OCI-LY7 (cell line): Measurements from ENCODE around the gene TBC1D8. TPM values are rescaled to one million over a fixed set of nuclear protein-coding genes. Genes with fewer than 3 reads are reported as not detected.

Source experiments
- BruUV-seq: library from RNA; stranded (reverse); fragments of 400-500 nt; replicated peaks from 2 replicates; lab custom pipeline; 2021; lab: Mats Ljungman, UMichigan
- CTCF ChIA-PET: fragments of 300-600 bp; sonication (Branson Sonifier 250); formaldehyde crosslinking; loops from one replicate; lab custom pipeline; 2022; ENCODE audit warnings: antibody characterized with exemption; ENCODE audit not compliant: unreplicated experiment; lab: Charles Lee
- POLR2A ChIA-PET: fragments of 300-600 bp; sonication (Branson Sonifier 250); formaldehyde crosslinking; loops from one replicate; lab custom pipeline; 2022; ENCODE audit warnings: antibody characterized with exemption; lab: Charles Lee
- DNase-seq: peaks from one replicate; pipeline ENCODE4 v3.0.0-alpha.2; 2015; ENCODE audit warnings: low spot score
- H2AFZ ChIP-seq: fragments of 200-600 bp; sonication (generic), shearing (Covaris generic); 2 replicates; pipeline ENCODE4 v1.6.1; 2014; ENCODE audit warnings: mild to moderate bottlenecking, antibody characterized with exemption, low read length, moderate library complexity
- H3K27ac ChIP-seq: fragments of 200-600 bp; sonication (generic); 2 replicates; pipeline ENCODE4 v1.5.1; 2014; ENCODE audit warnings: mixed run types, low read depth, mild to moderate bottlenecking, moderate library complexity, low read length, inconsistent platforms; ENCODE audit not compliant: poor library complexity, severe bottlenecking
- H3K36me3 ChIP-seq: fragments of 200-600 bp; sonication (generic); 2 replicates; pipeline ENCODE4 v1.6.1; 2014; ENCODE audit warnings: mild to moderate bottlenecking, antibody characterized with exemption, low read length, moderate library complexity, mixed read lengths; ENCODE audit not compliant: insufficient read depth
- H3K4me1 ChIP-seq: fragments of 200-600 bp; sonication (generic); 2 replicates; pipeline ENCODE4 v1.5.1; 2014; ENCODE audit warnings: mild to moderate bottlenecking, low read length; ENCODE audit not compliant: insufficient read depth, poor library complexity, severe bottlenecking
- H3K4me2 ChIP-seq: fragments of 200-600 bp; sonication (generic); 2 replicates; pipeline ENCODE4 v1.6.1; 2014; ENCODE audit warnings: mild to moderate bottlenecking, low read length
- H3K4me3 ChIP-seq: fragments of 200-600 bp; sonication (generic); 2 replicates; pipeline ENCODE4 v1.5.1; 2014; ENCODE audit warnings: mild to moderate bottlenecking, low read depth, low read length; ENCODE audit not compliant: poor library complexity, severe bottlenecking
- H3K79me2 ChIP-seq: fragments of 200-600 bp; sonication (generic); 2 replicates; pipeline ENCODE4 v1.6.1; 2016; ENCODE audit warnings: low read depth, mild to moderate bottlenecking, low read length, moderate library complexity, mixed read lengths; ENCODE audit not compliant: insufficient read depth
- H3K9me2 ChIP-seq: fragments of 200-600 bp; sonication (generic); 2 replicates; pipeline ENCODE4 v1.6.1; 2016; ENCODE audit warnings: mild to moderate bottlenecking, low read length, mixed read lengths; ENCODE audit not compliant: insufficient read depth
- H3K9me3 ChIP-seq: fragments of 200-600 bp; sonication (generic); 2 replicates; pipeline ENCODE4 v1.6.1; 2014; ENCODE audit warnings: mild to moderate bottlenecking, mixed run types, low read length, mixed read lengths
- H4K20me1 ChIP-seq: fragments of 200-600 bp; sonication (generic); 2 replicates; pipeline ENCODE4 v1.6.1; 2014; ENCODE audit warnings: mild to moderate bottlenecking, antibody characterized with exemption, low read length, moderate library complexity, mixed read lengths; ENCODE audit not compliant: insufficient read depth
- EZH2phosphoT487 ChIP-seq: fragments of 200-600 bp; sonication (generic); IDR thresholded peaks from 2 replicates; pipeline ENCODE4 v1.6.1; 2018; ENCODE audit warnings: low read depth, borderline replicate concordance, mild to moderate bottlenecking, mixed run types, antibody characterized with exemption, low read length, moderate library complexity, mixed read lengths
- intact Hi-C: fragments of 100-400 bp; cut with micrococcal nuclease; formaldehyde crosslinking; loops from one replicate; pipeline ENCODE4 v1.10.0; 2022; ENCODE audit not compliant: unreplicated experiment
- total RNA-seq, 2 experiments: library from RNA; depleted of rRNA in 1 of 2; stranded (reverse); fragments of >200 nt in 1 of 2; shearing (Covaris generic) in 1 of 2; gene quantifications; 2 replicates each; pipeline ENCODE4 v1.2.3, GENCODE V29; 2014 to 2022
- TF ChIP-seq, protein P1 (sequence below): fragments of 200-600 bp; sonication (generic); conservative IDR thresholded peaks from 2 replicates; pipeline ENCODE4 v1.5.1; 2014; ENCODE audit warnings: mild to moderate bottlenecking, antibody characterized with exemption, low read length, moderate library complexity, mixed read lengths

Gene TBC1D8
- total RNA-seq, 2 experiments from 2014 or later, result 0.22 to 0.49 TPM

DNA sequence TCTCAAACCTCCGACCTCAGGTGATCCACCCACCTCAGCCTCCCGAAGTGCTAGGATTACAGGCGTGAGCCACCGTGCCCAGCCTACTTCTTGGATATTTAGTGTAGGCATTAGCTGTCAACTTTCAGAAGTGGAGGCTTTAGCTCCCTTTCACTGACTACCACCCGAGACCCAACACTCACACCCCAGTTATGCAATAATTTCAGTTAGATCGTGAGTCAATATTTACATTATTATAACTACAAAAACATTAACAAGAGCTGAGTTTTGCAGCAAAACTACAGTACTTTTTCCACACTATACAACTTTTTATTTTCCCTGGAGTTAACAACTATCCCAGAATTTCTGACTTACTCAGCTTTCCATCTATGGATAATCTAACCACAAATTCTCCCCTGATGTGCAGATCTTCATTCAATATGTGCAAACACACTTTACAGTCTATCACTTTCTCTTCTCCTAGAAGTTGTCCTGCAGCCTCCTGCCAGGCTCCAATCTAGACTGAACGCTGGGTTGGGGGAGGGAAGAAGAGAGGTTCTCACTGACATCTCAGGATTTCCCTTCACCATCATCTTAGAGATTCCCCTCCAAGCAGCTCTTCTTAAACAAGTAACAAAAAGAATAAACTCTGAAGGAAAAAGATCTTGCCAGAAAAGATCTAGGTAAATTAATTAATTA, 10.1 kb downstream of the TBC1D8 start:
- ChIA-PET CTCF (no interaction called here), POLR2A (interaction anchor here (0.7 to 0.8 kb wide), 2 partner anchors 9 to 13 kb away, joined by 3 to 6 read pairs; no protein-coding TSS in a partner anchor)
- no peaks in the 10 kb centered on the region for H3K9me3 ChIP-seq
- no peaks in the 10 kb centered on the region for H3K9me2 ChIP-seq
- H4K20me1 ChIP-seq, result no peaks in the 10 kb centered on the region
- H3K4me2 ChIP-seq, result no peak overlapping the region
- H3K4me3 ChIP-seq, result no peak overlapping the region
- BruUV-seq, result no TSS peak
- H3K36me3 ChIP-seq, result no peaks in the 10 kb centered on the region
- no peak for DNase-seq
- intact Hi-C loops, result no loop called here
- no peak for TF ChIP-seq EZH2phosphoT487
- TF ChIP-seq, protein P1, sequence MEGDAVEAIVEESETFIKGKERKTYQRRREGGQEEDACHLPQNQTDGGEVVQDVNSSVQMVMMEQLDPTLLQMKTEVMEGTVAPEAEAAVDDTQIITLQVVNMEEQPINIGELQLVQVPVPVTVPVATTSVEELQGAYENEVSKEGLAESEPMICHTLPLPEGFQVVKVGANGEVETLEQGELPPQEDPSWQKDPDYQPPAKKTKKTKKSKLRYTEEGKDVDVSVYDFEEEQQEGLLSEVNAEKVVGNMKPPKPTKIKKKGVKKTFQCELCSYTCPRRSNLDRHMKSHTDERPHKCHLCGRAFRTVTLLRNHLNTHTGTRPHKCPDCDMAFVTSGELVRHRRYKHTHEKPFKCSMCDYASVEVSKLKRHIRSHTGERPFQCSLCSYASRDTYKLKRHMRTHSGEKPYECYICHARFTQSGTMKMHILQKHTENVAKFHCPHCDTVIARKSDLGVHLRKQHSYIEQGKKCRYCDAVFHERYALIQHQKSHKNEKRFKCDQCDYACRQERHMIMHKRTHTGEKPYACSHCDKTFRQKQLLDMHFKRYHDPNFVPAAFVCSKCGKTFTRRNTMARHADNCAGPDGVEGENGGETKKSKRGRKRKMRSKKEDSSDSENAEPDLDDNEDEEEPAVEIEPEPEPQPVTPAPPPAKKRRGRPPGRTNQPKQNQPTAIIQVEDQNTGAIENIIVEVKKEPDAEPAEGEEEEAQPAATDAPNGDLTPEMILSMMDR, result no peak
- H3K27ac ChIP-seq, result no peak overlapping the region
- H3K4me1 ChIP-seq, result no peaks in the 10 kb centered on the region
- H2AFZ ChIP-seq, result no peak overlapping the region
- no peaks in the 10 kb centered on the region for H3K79me2 ChIP-seq

DNA sequence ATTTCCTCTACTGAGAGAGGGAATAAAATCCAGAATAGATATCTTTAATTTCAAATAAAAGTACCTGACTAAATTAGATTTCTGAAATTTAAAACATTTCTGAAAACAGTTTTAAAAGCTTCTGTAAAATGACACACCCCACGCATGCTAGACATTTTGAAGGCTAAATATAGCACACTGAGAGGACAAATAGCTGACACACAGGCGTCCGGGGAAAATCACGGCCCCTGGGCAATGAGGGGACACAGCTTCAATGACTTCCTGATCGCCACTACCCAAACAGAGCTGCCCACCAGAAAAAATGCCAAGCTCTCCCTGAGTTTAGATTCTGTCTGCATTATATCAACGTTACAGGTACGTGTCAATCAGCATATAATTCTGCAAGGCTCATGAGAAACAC, 10.9 kb downstream of the TBC1D8 start:
- Histone ChIP-seq H2AFZ (no peak overlapping the region), H3K4me2 (no peak overlapping the region), H3K9me2 (no peaks in the 10 kb centered on the region), H3K79me2 (no peaks in the 10 kb centered on the region), H3K4me1 (no peaks in the 10 kb centered on the region), H4K20me1 (no peaks in the 10 kb centered on the region), H3K4me3 (no peak overlapping the region), H3K9me3 (no peaks in the 10 kb centered on the region), H3K27ac (no peak overlapping the region), H3K36me3 (no peaks in the 10 kb centered on the region)
- ChIA-PET CTCF (no interaction called here), POLR2A (interaction anchor here (0.7 to 0.8 kb wide), 3 partner anchors 10 to 13 kb away, joined by 3 to 6 read pairs (median 3); no protein-coding TSS in a partner anchor)
- no peak for DNase-seq
- BruUV-seq, result no TSS peak
- TF ChIP-seq, protein P1, result no peak
- TF ChIP-seq EZH2phosphoT487, result no peak
- intact Hi-C loops, result no loop called here

GRCh38 chr2:101139495-101139894, 11.7 kb downstream of the TBC1D8 start:
- no peak overlapping the region for H2AFZ ChIP-seq
- no peak overlapping the region for H3K27ac ChIP-seq
- H3K4me2 ChIP-seq, result no peak overlapping the region
- intact Hi-C loops, result no loop called here
- no peak for TF ChIP-seq EZH2phosphoT487
- TF ChIP-seq, protein P1, result no peak
- ChIA-PET CTCF (no interaction called here), POLR2A (interaction anchor here (0.7 kb wide), 1 partner anchor 11 kb away, joined by 3 read pairs; no protein-coding TSS in a partner anchor)
- H3K36me3 ChIP-seq, result no peaks in the 10 kb centered on the region
- H3K9me3 ChIP-seq, result no peaks in the 10 kb centered on the region
- H4K20me1 ChIP-seq, result no peaks in the 10 kb centered on the region
- DNase-seq, result no peak
- no peaks in the 10 kb centered on the region for H3K9me2 ChIP-seq
- H3K4me3 ChIP-seq, result no peak overlapping the region
- H3K79me2 ChIP-seq, result no peaks in the 10 kb centered on the region
- BruUV-seq, result no TSS peak
- H3K4me1 ChIP-seq, result no peaks in the 10 kb centered on the region
